Measurements from ENCODE around the gene MRPL34. TPM values are rescaled to one million over a fixed set of nuclear protein-coding genes. Genes with fewer than 3 reads are reported as not detected.
"Not testable (repeated sequence)": the region's sequence is repeated elsewhere in the genome, so short reads cannot be mapped to it uniquely, and the experiment has no call there.

MRPL34 gene
- total and polyA plus RNA-seq, 2 experiments from 2014 or later: 184 to 274 TPM

GRCh38 chr19:17266975-17267788, 38.5 kb upstream of the MRPL34 start, which contains the start of gene BABAM1:
Gene BABAM1 (plus strand): TSS chr19:17267443. CDS start chr19:17268807, 1,364 bp downstream.
- Histone ChIP-seq H3K9me3 (ENCODE audit: low read depth) (no peaks in the 10 kb centered on the region), H3K36me3 (peaks cover 11% of the 10 kb centered on the region), H3K27ac (peak within 1 kb of the TSS; percentile 74), H3K4me1 (ENCODE audit: low read depth) (peaks cover 3% of the 10 kb centered on the region), H3K4me3 (peak within 1 kb of the TSS; percentile 48), H3K27me3 (no peaks in the 10 kb centered on the region)
- TF ChIP-seq, protein P1, sequence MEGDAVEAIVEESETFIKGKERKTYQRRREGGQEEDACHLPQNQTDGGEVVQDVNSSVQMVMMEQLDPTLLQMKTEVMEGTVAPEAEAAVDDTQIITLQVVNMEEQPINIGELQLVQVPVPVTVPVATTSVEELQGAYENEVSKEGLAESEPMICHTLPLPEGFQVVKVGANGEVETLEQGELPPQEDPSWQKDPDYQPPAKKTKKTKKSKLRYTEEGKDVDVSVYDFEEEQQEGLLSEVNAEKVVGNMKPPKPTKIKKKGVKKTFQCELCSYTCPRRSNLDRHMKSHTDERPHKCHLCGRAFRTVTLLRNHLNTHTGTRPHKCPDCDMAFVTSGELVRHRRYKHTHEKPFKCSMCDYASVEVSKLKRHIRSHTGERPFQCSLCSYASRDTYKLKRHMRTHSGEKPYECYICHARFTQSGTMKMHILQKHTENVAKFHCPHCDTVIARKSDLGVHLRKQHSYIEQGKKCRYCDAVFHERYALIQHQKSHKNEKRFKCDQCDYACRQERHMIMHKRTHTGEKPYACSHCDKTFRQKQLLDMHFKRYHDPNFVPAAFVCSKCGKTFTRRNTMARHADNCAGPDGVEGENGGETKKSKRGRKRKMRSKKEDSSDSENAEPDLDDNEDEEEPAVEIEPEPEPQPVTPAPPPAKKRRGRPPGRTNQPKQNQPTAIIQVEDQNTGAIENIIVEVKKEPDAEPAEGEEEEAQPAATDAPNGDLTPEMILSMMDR (IDR thresholded peaks at IDR 0.05; ENCODE audit: low read depth, low read length): no peak
- peak; percentile 97 to 99 for DNase-seq (ENCODE audit: low read depth in 1 of 2, low spot score in 1 of 2)

- H3K36me3 ChIP-seq: peaks cover 11% of the 10 kb centered on the region
- TF ChIP-seq, protein P1 (IDR thresholded peaks at IDR 0.05; ENCODE audit: low read depth, low read length): no peak
- no peak for DNase-seq (ENCODE audit: low read depth in 1 of 2, low spot score in 1 of 2)
- H3K4me3 ChIP-seq: no peak overlapping the region
- H3K27me3 ChIP-seq: no peaks in the 10 kb centered on the region
- H3K9me3 ChIP-seq (ENCODE audit: low read depth): no peaks in the 10 kb centered on the region
- peaks cover 3% of the 10 kb centered on the region for H3K4me1 ChIP-seq (ENCODE audit: low read depth)
- no peak overlapping the region for H3K27ac ChIP-seq
These were observed 36.9 kb upstream of the MRPL34 start for GRCh38 chr19:17268754-17269153.

DNA sequence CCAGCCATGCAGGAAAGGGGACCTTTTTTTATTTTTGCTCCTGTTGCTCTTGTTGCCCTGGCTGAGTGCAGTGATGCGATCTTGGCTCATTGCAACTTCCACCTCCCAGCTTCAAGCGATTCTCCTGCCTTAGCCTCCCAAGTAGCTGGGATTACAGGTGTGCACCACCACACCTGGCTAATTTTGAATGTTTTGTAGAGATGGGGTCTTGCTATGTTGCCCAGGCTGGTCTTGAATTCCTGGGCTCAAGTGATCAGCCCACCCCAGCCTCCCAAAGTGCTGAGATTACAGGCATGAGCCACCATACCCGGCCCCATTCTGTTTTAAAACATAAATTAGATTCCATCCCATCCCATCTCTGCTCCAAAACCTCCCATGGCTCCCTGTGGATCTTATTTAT, 30.8 kb upstream of the MRPL34 start:
- H3K4me3 ChIP-seq; H3K27ac ChIP-seq; H3K4me1 ChIP-seq (ENCODE audit: low read depth); H3K9me3 ChIP-seq (ENCODE audit: low read depth); H3K27me3 ChIP-seq; DNase-seq (ENCODE audit: low read depth in 1 of 2, low spot score in 1 of 2): not testable (repeated sequence)
- H3K36me3 ChIP-seq: peaks cover 30% of the 10 kb centered on the region

- TF ChIP-seq, protein P1 (IDR thresholded peaks at IDR 0.05; ENCODE audit: low read depth, low read length): no peak
- no peak for DNase-seq (ENCODE audit: low read depth in 1 of 2, low spot score in 1 of 2)
- H3K27me3 ChIP-seq: no peaks in the 10 kb centered on the region
- no peak overlapping the region for H3K4me3 ChIP-seq
- no peak overlapping the region for H3K27ac ChIP-seq
- H3K9me3 ChIP-seq (ENCODE audit: low read depth): no peaks in the 10 kb centered on the region
- peaks cover 30% of the 10 kb centered on the region for H3K36me3 ChIP-seq
- no peaks in the 10 kb centered on the region for H3K4me1 ChIP-seq (ENCODE audit: low read depth)
These were observed 30.1 kb upstream of the MRPL34 start for GRCh38 chr19:17275441-17276175.

GRCh38 chr19:17279436-17279835, 26.2 kb upstream of the MRPL34 start:
- TF ChIP-seq, protein P1 (IDR thresholded peaks at IDR 0.05; ENCODE audit: low read depth, low read length): no peak
- Histone ChIP-seq H3K27ac (no peak overlapping the region), H3K4me1 (ENCODE audit: low read depth) (no peaks in the 10 kb centered on the region), H3K36me3 (peaks cover 13% of the 10 kb centered on the region), H3K9me3 (ENCODE audit: low read depth) (no peaks in the 10 kb centered on the region), H3K4me3 (no peak overlapping the region), H3K27me3 (peaks cover 13% of the 10 kb centered on the region)
- no peak for DNase-seq (ENCODE audit: low read depth in 1 of 2, low spot score in 1 of 2)

All from cardiac muscle cell (in vitro differentiated cells and primary cell).